ENCODE data around the gene MZT1.
"Not testable (repeated sequence)": the region's sequence is repeated elsewhere in the genome, so short reads cannot be mapped to it uniquely, and the experiment has no call there.

The MZT1 gene
- 9.4 to 15.4 (median 12.0) reads per million in 4 experiments for total RNA-seq

GRCh38 chr13:72727417-72728289, at the start of gene MZT1, which contains the start of gene BORA:
TSS of gene MZT1 (minus strand) at chr13:72727629. CDS start at chr13:72727602, 27 bp downstream.
TSS of gene BORA (plus strand) at chr13:72727923. CDS start at chr13:72728941, 1,018 bp downstream.
- DNase-seq = peak; percentile 92

DNA sequence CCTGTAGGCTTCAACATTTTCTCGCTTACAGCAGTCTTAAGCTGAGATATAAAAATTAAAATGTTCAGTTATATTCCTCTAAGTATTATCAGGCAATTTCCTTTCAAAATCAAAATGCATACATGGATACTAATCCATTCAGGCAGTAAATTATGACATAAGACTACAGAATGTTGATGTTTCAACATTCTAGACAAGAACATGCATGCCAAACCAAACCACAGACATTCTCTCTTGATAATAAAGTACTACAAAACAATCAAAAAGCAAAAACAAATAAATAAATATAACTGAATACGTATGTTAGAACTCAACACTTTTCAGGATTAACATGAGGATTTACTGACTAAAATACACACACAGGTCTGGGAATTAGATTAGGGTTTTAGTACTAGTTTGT, 46.6 kb upstream of the MZT1 start:
- DNase-seq = no peak

DNA sequence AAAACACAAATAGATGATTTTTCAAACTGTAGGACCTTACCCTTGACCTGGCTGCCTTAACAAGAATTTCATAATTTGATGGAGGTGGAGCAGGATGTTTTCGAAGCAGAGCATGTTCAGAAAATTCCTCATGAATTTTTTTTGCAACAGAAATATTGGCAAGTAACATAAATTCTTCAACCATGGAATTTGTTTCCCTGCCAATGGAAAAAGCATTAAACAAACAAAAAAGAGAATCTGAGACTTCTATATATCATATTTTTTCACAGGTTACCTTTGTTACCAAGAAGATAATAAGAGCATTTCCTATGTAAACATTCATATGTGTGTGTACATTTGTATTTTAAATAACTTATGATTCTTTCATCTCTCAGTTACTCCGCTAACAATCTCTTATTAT, 36.0 kb upstream of the MZT1 start:
- DNase-seq = no peak

GRCh38 chr13:72760189-72760588, 32.8 kb upstream of the MZT1 start:
- DNase-seq = no peak

DNA sequence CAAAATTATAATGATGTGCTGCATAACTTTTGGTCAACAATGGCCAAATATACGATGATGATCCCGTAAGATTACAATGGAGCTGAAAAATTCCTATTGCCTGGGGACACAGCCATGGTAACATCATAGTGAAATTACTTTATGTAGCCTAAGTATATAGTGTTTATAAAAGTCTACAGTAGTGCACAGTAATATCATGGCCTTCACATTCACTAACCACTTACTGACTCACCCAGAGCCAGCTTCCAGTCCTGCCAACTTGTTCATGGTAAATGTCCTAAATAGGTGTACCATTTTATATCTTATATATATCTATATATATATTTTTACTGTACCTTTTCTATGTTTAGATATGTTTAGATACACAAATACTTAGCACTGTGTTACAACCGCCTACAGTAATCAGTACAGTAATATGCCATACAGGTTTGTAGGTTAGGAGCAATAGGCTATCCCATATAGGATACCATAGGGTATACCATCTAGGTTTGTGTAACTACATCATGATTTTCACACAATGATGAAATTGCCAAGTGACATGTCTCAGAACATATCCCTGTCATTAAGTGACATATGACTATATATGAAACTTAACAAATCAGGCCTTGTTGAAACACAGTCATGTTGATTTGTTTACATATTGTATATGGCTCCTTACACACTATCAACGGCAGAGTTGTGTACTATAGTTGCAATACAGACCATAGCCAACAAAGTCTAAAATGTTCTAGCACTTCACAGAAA, 30.5 kb upstream of the MZT1 start:
- DNase-seq = no peak

DNA sequence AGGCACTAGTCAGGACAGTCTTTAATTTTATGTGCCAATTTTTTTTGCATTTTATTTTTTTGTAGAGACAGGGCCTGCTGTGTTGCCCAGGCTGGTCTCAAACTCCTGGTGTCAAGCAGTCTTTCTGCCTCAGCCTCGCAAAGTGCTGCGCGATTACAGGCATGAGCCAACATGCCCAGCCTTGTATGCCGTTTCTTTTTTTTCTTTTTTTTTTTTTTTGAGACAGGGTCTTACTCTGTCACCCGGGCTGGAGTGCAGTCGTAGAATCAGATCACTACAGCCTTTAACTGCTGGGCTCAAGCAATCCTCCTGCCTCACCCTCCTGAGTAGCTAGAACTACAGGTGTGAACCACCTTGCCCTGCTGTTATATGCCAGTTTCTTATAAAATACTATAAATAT, 26.7 kb upstream of the MZT1 start:
- DNase-seq = no peak

- DNase-seq = no peak
Measured at GRCh38 chr13:72751220-72751619, 23.8 kb upstream of the MZT1 start.

DNA sequence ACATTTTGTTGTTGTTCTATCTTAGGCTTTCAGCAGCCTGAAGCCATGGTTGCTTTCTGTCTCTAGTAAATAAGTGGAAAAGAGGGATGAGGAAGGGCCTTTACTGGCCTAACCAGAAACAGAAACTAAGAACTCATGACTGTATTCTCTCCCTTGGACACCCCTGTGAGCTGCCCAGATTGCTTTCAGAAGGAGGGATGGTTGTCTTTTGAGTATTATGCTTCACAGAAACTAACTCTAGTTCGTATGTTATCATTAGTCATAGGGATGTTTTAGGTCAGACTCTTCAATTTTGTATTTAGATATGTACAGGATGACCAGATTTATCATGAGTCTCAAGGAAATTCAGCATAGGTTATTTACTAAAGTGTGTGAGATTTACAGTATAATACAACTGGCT, 17.8 kb upstream of the MZT1 start:
- no peak for DNase-seq

GRCh38 chr13:72740015-72740414, 12.6 kb upstream of the MZT1 start:
- no peak for DNase-seq

GRCh38 chr13:72737033-72737432, 9.6 kb upstream of the MZT1 start:
- no peak for DNase-seq

GRCh38 chr13:72728290-72728605, 819 bp upstream of the MZT1 start:
- DNase-seq = no peak

- DNase-seq = peak; percentile 40
Measured at GRCh38 chr13:72726726-72727416, 558 bp downstream of the MZT1 start.

- not testable (repeated sequence) for DNase-seq
Measured at GRCh38 chr13:72726185-72726584, 1.2 kb downstream of the MZT1 start.

DNA sequence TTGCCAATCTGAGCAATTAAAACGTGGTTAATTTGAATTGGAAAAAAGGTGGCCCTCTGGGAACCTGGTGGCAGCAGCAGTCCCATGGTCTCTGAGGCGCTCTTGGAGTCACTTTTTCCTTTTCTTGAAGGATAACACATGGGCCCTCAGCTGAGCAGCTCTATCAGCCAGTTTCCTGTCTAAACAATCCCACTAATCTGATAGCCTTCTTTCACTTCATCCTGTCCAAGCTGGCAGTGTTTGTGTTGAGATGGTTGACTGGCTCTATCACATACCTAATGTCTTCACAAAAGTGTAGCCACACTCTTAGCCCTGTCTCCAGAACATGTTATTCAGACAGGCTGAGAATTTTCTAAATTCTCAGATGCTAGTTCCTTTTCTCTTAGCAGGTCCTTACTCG, 10.7 kb downstream of the MZT1 start:
- DNase-seq = no peak

DNA sequence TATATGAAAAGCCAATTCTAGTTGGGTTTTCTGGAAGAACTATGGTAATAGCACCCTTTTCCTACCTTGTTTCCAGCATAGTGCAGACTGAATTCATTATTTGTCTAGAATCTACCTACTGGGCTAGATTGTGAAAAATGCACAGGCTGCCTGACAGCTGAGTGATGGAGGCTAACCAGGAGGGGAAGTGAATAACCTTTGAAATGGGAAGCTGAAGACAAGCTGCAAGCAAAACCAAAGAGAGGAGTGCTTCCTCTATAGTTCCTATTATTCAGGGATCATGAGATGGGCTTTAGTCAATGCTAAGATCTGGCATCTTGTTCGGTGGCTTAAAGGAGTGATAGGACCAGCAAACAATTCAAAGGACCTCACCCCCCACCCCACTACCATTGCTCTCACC, 26.9 kb downstream of the MZT1 start:
- no peak for DNase-seq

- no peak for DNase-seq
Measured at GRCh38 chr13:72698164-72698563, 29.3 kb downstream of the MZT1 start.

DNA sequence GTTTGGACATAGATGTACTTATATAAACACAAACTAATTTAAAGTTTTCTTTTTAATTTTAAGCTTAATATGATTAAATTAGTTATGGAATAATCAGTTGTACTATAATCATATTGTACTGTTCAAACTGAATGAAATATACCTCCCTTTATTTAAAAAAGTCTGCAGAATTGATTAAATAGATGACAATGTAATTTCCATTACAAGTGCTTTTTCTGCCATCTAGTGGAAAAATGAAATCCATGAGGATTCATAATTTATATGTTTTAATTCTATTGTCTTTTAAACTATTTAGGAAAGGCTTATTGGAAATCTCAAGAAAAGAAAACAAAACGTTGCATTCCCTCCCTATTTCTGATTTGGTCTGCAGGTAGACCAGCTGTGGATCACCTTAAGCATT, 30.9 kb downstream of the MZT1 start:
- DNase-seq = no peak

GRCh38 chr13:72694314-72694713, 33.1 kb downstream of the MZT1 start:
- no peak for DNase-seq

DNA sequence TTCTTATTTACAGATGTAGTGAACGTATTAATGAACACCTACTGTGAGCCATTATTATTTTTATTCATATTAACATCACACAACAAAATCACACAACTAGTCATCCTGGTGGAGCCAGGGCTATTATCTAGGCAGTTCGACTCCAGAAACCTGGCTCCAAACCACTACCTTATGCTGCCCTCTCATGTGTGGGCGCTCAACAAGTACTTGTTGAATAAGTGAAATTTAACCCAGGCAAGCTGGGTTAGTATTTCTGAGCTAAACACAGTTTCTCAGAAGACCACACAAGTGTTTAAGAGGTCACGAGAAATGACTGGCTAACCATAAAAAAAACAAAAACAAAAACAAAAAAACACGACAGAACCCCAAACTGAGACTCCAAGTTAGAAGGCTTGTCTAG, 33.6 kb downstream of the MZT1 start:
- DNase-seq = no peak

DNA sequence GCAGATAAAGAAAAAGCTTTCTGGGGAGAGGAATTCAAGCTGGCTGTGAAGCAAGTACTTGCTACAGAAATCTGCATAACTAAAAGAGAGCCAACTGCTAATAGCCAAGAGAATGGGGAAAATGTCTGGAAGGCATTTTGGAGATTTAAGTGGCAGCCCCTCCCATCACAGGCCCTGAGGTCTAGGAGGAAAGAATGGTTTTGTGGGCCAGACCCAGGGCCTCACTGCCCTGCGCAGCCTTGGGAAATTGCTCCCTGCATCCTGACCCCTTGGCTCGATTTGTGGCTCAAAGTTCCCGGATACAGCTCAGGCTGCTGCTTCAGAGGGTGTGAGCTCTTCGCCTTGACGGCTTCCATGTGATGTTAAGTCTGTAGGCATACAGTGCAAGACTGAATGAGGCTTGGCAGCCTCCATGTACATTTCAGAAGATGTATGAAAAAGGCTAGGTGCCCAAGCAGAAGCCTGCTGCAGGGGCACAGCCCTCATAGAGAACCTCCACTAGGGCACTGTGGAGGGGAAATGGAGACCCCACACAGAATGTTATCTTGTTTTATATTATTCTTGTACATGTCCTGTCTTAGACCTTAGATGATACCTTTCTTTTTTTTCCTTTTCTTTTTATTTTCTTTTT, 34.4 kb downstream of the MZT1 start:
- DNase-seq = no peak

- DNase-seq = no peak
Measured at GRCh38 chr13:72689181-72689696, 38.2 kb downstream of the MZT1 start.

DNA sequence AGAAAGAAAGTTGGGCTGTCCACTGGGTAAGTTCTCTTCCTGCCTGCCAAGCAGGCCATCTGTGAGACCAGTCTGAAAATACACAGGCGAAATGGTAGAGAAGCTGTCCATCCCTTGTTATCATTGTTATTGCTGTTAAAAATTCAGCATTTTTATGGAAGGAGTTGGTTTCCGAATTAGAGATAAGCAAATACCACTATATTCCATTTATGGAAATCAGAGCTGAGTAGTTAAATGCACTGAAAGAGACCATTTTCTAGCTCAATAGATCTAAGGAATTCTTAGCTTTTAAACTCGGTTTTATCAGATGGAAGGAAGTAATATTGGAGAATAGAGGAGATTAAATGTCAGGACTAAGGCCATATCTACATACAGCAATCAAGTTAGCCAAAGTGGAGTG, 40.7 kb downstream of the MZT1 start:
- DNase-seq = no peak

DNA sequence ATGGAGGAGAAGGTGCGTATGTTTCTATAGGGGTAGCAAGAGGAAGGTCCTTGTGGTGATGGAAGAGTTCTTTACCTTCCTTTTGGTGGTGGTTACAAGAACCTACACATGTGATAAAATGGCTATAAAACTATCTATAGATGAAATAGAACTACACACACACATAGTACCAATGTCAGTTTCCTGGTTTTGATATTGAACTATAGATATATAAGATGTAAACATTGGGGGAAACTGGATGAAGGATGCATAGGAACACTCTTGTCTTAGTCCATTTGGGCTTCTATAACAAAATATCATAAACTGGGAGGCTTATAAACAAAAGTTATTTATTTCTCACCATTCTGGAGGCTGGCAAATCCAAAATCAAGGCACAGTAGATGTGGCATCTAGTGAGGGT, 47.1 kb downstream of the MZT1 start:
- DNase-seq = no peak

All from effector CD8-positive, alpha-beta T cell (primary cell).